Urinary bladder (tissue), 4 donors: Measurements from ENCODE around the gene RNF180. TPM values are rescaled to one million over a fixed set of nuclear protein-coding genes. Genes with fewer than 3 reads are reported as not detected.
"Not testable (repeated sequence)": the region's sequence is repeated elsewhere in the genome, so short reads cannot be mapped to it uniquely, and the experiment has no call there.

Experiments used
- DNase-seq: peaks from one replicate; pipeline ENCODE4 v3.0.0-alpha.2; 2015; ENCODE audit errors: extremely low spot score
- H3K27ac ChIP-seq: one replicate; pipeline ENCODE4 v1.5.1; 2013; ENCODE audit warnings: low read depth, mild to moderate bottlenecking, moderate library complexity
- H3K36me3 ChIP-seq: one replicate; pipeline ENCODE4 v1.6.1; 2013; ENCODE audit warnings: mild to moderate bottlenecking, moderate library complexity; ENCODE audit not compliant: insufficient read depth
- H3K4me1 ChIP-seq: one replicate; pipeline ENCODE4 v1.6.1; 2013; ENCODE audit warnings: mild to moderate bottlenecking, moderate library complexity; ENCODE audit not compliant: insufficient read depth
- H3K4me3 ChIP-seq: one replicate; pipeline ENCODE4 v1.5.1; 2013; ENCODE audit warnings: low read depth, low read length
- WGBS: extraction: QIAGEN DNeasy Blood & Tissue Kit; methylation state at CpG from one replicate; pipeline ENCODE4 v1.1.7; 2013; 5-methylcytosine and 5-hydroxymethylcytosine counted together
- polyA plus RNA-seq: library from polyadenylated mRNA; stranded (reverse); fragments of 200-250 nt; gene quantifications from one replicate; pipeline ENCODE4 v1.2.3, GENCODE V29; 2013
- total RNA-seq: library from RNA; depleted of rRNA; stranded (reverse); fragments of >200 nt; gene quantifications from one replicate; pipeline ENCODE4 v1.2.3, GENCODE V29; 2014
- donor health status: healthy with polysubstance abuse.
- donor health status: healthy.

Gene RNF180
- total and polyA plus RNA-seq, 2 donors: 5.6 to 23.8 TPM

DNA sequence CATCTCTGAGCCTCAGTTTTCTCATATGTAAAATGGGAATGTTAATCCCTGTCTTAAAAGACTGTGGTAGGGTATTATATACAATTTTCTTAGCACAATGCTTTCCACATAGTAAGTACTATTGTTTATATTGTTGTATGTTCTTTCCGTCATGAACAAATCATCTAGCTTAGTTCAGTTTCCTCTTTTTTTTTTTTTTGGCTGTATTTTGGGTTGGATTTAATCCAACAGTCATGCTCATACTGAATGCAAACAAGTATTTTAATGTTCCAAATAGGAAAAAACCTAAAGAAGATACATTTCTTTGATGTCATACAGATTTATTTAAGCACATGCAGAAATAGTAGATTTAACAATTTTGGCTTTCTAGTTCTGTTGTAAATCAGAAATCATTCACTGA is 95.1 kb downstream of the RNF180 start:
- 29% methylated on average over 1 of the region's 1 CpG for WGBS
- H3K4me1 ChIP-seq: no peaks in the 10 kb centered on the region
- H3K27ac ChIP-seq: no peak overlapping the region
- no peak for DNase-seq
- no peak overlapping the region for H3K4me3 ChIP-seq
- H3K36me3 ChIP-seq: no peaks in the 10 kb centered on the region

GRCh38 chr5:64269164-64269563 is 103.5 kb downstream of the RNF180 start:
- H3K4me1 ChIP-seq: no peaks in the 10 kb centered on the region
- H3K27ac ChIP-seq: no peak overlapping the region
- WGBS: 74% methylated on average over 4 of the region's 4 CpGs
- H3K36me3 ChIP-seq: no peaks in the 10 kb centered on the region
- DNase-seq: no peak
- no peak overlapping the region for H3K4me3 ChIP-seq

- H3K4me1 ChIP-seq: no peaks in the 10 kb centered on the region
- WGBS: 31% methylated on average over 1 of the region's 1 CpG
- H3K36me3 ChIP-seq: no peaks in the 10 kb centered on the region
- DNase-seq: no peak
- H3K27ac ChIP-seq: no peak overlapping the region
- H3K4me3 ChIP-seq: no peak overlapping the region
Measured at GRCh38 chr5:64273276-64273675, 107.6 kb downstream of the RNF180 start.

DNA sequence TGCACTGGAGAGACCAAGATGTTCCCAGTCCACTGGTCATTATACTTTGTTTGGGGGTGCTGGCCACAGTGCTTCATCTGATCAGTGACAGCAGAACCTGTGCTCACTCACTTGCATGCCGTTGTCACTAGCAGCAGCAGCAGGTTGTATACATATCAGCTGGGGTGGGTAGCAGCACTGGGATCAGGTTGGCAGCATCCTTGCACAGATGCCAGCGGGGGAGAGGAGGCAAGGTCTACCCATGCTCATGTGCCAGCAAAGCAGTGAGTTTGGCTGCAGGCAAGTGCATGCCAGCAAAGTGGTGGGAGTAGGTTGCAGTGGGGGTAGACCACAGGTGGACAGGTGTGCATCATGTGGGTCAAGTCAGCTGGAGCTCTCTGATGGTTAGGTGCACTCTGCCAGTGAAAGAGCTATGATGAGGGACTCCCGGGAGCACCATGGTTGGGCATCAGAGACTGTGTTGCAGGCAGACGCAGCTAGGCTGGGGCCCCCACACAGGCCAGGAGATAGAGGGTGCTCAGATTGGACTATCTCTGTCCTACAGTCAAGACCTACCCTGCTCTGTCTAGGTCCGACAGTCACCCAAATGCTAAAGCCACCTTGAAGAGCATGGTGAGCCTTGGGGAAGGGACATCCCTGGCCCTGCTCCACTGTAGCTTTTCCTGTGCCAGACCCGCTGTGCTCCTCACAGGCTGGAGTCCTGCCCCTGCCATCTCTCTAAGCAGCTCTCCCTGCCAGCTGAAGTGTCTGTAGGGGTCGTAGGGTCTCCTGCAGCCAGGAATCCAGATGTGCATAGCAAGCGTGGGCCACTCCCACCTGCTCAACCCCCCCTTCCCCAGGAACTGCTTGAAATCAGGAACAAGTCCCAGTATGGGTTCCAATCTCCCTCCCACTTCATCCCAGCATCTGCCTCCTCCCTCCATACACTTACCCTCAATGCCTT is 119.8 kb downstream of the RNF180 start:
- Histone ChIP-seq H3K4me1 (no peaks in the 10 kb centered on the region), H3K4me3 (no peak overlapping the region), H3K27ac (no peak overlapping the region), H3K36me3 (no peaks in the 10 kb centered on the region)
- 80% methylated on average over 8 of the region's 8 CpGs for WGBS
- no peak for DNase-seq

GRCh38 chr5:64286381-64286780 is 120.7 kb downstream of the RNF180 start:
- no peak overlapping the region for H3K4me3 ChIP-seq
- no peak for DNase-seq
- no peaks in the 10 kb centered on the region for H3K36me3 ChIP-seq
- no peak overlapping the region for H3K27ac ChIP-seq
- no peaks in the 10 kb centered on the region for H3K4me1 ChIP-seq
- 91% methylated on average over 1 of the region's 1 CpG for WGBS

- 85% methylated on average over 2 of the region's 2 CpGs for WGBS
- not testable (repeated sequence) for DNase-seq, H3K36me3 ChIP-seq, H3K27ac ChIP-seq, H3K4me3 ChIP-seq, H3K4me1 ChIP-seq
Measured at GRCh38 chr5:64288496-64288895, 122.9 kb downstream of the RNF180 start.

DNA sequence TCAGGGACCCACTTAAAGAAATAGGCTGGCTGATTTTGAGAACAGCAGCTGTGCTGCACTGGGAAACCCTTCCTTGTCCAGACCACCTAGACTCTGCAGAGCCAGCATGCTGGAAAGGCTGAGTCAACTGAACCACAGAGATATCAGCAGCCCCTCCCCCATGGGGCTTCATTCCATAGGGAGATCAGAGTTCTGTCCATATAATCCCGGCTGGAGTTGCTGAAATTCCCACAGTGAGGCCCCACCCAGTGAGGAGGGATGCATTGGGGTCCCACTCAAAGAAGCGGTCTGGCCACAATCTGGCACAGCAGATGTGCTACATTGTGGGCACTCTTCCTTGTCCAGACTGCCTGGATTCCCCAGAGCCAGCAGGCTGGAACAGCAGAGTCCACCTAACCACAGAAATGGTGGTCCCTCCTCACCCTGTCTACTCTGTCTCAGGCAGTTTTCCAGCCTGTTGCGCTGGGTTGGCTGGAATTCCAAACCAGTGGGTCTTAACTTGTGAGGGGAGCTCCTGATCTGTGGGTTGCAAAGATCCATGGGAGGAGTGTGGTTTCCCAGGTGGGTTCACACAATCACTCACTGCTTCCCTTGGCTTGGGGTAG is 127.1 kb downstream of the RNF180 start:
- H3K27ac ChIP-seq: no peak overlapping the region
- DNase-seq: no peak
- no peak overlapping the region for H3K4me3 ChIP-seq
- whole genome bisulfite sequencing: 73% methylated on average over 3 of the region's 3 CpGs
- no peaks in the 10 kb centered on the region for H3K36me3 ChIP-seq
- no peaks in the 10 kb centered on the region for H3K4me1 ChIP-seq

GRCh38 chr5:64295101-64295500 is 129.5 kb downstream of the RNF180 start:
- Histone ChIP-seq H3K36me3 (no peaks in the 10 kb centered on the region), H3K4me3 (no peak overlapping the region), H3K4me1 (no peaks in the 10 kb centered on the region), H3K27ac (no peak overlapping the region)
- DNase-seq: no peak
- 87% methylated on average over 1 of the region's 1 CpG for WGBS

DNA sequence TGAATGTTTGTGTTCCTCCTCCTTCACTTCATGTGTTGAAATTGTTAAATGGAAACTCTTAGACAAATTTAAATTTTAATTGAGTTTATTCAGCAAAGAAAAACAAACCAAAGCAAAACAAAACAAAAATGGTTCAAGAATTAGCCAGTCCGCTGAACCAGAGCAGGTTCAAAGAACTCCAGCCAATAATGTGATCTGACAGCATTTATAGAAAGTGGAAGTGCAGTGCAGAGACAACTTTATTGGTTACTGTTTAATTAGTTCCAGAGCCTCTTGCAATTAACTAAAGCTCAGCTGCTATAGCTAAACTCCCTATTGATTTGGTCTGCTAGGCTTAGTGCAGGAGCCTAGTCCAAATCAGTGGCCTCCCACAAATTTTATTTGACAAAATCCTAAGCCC is 132.9 kb downstream of the RNF180 start:
- DNase-seq: no peak
- H3K4me3 ChIP-seq: no peak overlapping the region
- WGBS: 74% methylated on average over 1 of the region's 1 CpG

DNA sequence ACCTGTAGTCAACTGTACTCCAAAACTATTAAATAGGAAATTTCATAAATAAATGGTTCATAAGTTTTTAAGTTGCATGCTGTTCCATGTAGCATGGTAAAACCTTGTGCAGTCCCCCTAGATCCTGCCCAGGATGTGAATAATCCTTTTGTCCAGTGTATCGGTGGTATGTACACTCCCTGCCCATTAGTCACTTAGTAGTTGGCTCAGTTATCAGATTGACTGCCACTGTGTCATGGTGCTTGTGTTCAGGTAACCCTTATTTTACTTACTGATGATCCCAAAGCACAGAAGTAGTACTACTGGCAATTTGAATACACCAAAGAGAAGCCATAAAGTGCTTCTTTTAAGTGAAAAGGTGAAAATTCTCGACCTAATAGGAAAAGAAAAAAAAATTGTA is 134.2 kb downstream of the RNF180 start:
- Histone ChIP-seq H3K4me3 (no peak overlapping the region), H3K4me1 (no peaks in the 10 kb centered on the region), H3K27ac (no peak overlapping the region), H3K36me3 (no peaks in the 10 kb centered on the region)
- no peak for DNase-seq
- WGBS: 62% methylated on average over 2 of the region's 2 CpGs

More for the DNA sequence above, 132.9 kb downstream of the RNF180 start:
- H3K36me3 ChIP-seq: no peaks in the 10 kb centered on the region
- H3K27ac ChIP-seq: no peak overlapping the region
- no peaks in the 10 kb centered on the region for H3K4me1 ChIP-seq

DNA sequence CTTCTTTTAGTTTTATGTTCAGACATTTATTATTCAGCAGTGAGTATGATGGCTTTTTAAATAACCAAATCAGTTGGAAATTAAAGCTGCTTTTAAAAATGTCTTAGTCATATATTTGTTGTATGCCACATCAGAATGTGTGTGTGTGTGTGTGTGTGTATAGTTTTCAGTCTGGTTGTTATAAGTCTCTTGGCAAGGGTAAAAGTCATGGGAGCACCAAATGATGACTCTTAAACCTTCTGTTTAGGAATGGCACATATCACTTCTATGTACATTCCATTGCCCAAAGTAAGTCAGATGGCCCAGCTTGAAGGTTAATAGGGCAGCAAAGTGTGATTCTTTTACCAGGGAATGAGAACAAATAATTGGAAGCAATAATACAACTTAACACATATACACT is 135.9 kb downstream of the RNF180 start:
- no peaks in the 10 kb centered on the region for H3K36me3 ChIP-seq
- no peak overlapping the region for H3K27ac ChIP-seq
- no peak for DNase-seq
- H3K4me1 ChIP-seq: no peaks in the 10 kb centered on the region
- no peak overlapping the region for H3K4me3 ChIP-seq

DNA sequence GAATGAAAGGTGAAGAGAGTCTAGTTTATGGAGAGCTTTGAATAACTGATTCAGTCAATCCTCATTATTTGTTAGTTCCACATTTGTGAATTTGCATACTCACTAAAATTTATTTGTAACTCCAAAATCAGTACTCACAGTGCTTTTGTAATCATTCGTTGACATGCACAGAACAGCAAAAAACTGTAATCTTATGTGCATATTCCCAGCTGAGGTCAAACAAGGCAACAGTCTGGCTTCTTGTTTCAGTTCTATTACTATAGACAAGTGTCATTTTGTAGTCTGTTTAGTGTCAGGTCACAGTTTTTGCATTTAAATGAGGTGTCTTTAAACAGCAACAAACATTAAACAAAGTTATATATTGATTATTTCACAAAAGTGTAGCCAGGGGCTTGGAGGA is 142.5 kb downstream of the RNF180 start:
- Histone ChIP-seq H3K36me3 (peaks cover 2% of the 10 kb centered on the region), H3K27ac (no peak overlapping the region), H3K4me1 (no peaks in the 10 kb centered on the region), H3K4me3 (no peak overlapping the region)
- no peak for DNase-seq
- WGBS: 73% methylated on average over 1 of the region's 1 CpG

DNA sequence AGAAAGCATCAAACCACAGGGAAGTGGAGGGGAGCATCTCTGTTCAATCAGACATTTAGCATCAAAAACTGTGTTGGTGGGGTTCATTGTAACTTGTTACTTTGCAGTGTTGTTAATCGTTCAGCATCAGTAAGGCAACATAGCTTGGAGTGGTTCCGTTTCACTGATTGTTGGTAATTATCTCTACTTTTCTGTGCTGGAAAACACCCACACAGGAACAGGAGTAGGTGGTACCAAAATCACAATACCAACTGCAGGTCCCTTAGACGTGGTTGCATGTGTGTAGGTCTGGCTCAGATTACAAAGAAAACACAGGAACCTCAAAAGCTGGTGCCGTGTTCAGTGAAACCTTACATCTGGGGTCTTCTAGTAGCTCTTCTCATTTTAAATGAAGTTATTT is 146.8 kb downstream of the RNF180 start:
- no peaks in the 10 kb centered on the region for H3K4me1 ChIP-seq
- WGBS: 80% methylated on average over 4 of the region's 4 CpGs
- no peak overlapping the region for H3K27ac ChIP-seq
- H3K36me3 ChIP-seq: peaks cover 2% of the 10 kb centered on the region
- DNase-seq: no peak
- H3K4me3 ChIP-seq: no peak overlapping the region

DNA sequence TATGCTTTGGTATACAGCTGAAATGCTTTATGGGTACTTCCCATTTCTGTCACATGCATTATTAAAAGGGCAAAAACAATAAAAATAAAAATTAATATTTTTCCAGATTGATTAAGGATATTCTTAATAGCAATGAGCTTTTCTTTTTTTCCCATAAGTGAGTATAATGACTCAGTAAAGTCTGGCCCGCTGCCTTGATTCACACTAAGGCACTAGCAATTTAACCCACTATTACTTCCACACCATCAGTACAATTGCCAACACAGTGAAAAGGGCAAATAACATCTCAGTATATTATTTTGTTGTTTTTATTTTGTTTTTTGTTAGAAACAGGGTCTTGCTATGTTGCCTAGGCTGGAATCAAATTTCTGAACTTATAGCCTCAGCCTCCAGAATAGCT is 150.1 kb downstream of the RNF180 start:
- Histone ChIP-seq H3K4me1 (no peaks in the 10 kb centered on the region), H3K36me3 (peaks cover 2% of the 10 kb centered on the region), H3K27ac (no peak overlapping the region), H3K4me3 (no peak overlapping the region)
- DNase-seq: no peak
- WGBS: 89% methylated on average over 1 of the region's 1 CpG
